SU-DHL-6 (cell line): ENCODE measurements around the gene TBX2.

Source experiments
- CTCF ChIP-seq: fragments of 200-600 bp; sonication (generic); IDR thresholded peaks from one replicate; pipeline ENCODE4 v1.5.1; 2017; ENCODE audit warnings: antibody characterized with exemption, mild to moderate bottlenecking, low read length, moderate library complexity; ENCODE audit not compliant: insufficient read depth, poor library complexity, severe bottlenecking
- EZH2phosphoT487 ChIP-seq: fragments of 200-600 bp; sonication (generic), shearing (Covaris generic); conservative IDR thresholded peaks from 2 replicates; pipeline ENCODE4 v1.6.1; 2018; ENCODE audit warnings: mild to moderate bottlenecking, antibody characterized with exemption, low read length, moderate library complexity, mixed read lengths

GRCh38 chr17:61390479-61390791 lies 9.2 kb upstream of the TBX2 start:
- TF ChIP-seq CTCF, result no peak
- no peak for TF ChIP-seq EZH2phosphoT487
